ENCODE measurements around the gene CIAPIN1.

Gene CIAPIN1

GRCh38 chr16:57392694-57393093 is 54.5 kb downstream of the CIAPIN1 start:
- DNase-seq (ENCODE audit: insufficient read length, low spot score): no peak
- TF ChIP-seq, protein P1, sequence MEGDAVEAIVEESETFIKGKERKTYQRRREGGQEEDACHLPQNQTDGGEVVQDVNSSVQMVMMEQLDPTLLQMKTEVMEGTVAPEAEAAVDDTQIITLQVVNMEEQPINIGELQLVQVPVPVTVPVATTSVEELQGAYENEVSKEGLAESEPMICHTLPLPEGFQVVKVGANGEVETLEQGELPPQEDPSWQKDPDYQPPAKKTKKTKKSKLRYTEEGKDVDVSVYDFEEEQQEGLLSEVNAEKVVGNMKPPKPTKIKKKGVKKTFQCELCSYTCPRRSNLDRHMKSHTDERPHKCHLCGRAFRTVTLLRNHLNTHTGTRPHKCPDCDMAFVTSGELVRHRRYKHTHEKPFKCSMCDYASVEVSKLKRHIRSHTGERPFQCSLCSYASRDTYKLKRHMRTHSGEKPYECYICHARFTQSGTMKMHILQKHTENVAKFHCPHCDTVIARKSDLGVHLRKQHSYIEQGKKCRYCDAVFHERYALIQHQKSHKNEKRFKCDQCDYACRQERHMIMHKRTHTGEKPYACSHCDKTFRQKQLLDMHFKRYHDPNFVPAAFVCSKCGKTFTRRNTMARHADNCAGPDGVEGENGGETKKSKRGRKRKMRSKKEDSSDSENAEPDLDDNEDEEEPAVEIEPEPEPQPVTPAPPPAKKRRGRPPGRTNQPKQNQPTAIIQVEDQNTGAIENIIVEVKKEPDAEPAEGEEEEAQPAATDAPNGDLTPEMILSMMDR (IDR thresholded peaks at IDR 0.05; ENCODE audit: insufficient read depth, missing control alignments): no peak
- FAIRE-seq: no peak

DNA sequence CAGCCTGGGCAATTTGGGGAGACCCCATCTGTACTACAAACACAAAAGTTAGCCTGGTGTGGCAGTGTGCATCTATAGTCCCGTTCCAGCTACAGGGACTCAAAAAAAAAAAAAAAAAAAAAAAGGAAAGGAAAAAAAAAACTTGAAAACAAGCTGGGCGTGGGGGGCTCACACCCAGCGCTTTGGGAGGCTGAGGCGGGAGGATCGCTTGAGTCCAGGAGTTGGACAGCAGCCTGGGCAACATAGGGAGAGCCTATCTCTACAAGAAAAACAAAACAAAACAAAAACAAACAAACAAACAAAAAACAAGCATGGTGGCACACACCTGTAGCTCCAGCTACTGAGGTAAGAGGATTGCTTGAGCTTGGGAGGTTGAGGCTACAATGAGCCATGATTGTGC is 55.5 kb downstream of the CIAPIN1 start:
- no peak for DNase-seq (ENCODE audit: insufficient read length, low spot score)
- TF ChIP-seq, protein P1 (IDR thresholded peaks at IDR 0.05; ENCODE audit: insufficient read depth, missing control alignments): no peak
- no peak for FAIRE-seq

DNA sequence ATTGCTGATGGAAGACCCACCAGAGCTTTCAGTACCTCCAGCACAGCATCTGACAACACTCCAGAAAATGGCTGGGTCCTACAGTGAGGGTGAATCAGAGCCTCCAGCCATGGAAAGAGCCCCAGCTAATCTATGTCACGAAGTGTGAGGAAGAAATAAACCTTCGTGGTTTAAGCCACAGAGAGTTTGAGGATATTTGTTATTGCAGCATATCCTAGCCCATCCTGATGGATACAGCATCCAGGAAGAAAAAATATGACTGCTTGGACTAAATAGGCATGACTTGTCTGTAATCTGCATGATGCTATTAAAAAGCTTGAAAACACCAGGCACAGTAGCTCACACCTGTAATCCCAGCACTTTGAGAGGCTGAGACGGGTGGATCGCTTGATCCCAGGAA is 55.9 kb downstream of the CIAPIN1 start:
- TF ChIP-seq, protein P1 (IDR thresholded peaks at IDR 0.05; ENCODE audit: insufficient read depth, missing control alignments): no peak
- FAIRE-seq: no peak

GRCh38 chr16:57390636-57391295 is 56.4 kb downstream of the CIAPIN1 start:
- no peak for DNase-seq (ENCODE audit: insufficient read length, low spot score)
- no peak for FAIRE-seq
- TF ChIP-seq, protein P1 (IDR thresholded peaks at IDR 0.05; ENCODE audit: insufficient read depth, missing control alignments): no peak

More for the DNA sequence above, 55.9 kb downstream of the CIAPIN1 start:
- no peak for DNase-seq (ENCODE audit: insufficient read length, low spot score)

DNA sequence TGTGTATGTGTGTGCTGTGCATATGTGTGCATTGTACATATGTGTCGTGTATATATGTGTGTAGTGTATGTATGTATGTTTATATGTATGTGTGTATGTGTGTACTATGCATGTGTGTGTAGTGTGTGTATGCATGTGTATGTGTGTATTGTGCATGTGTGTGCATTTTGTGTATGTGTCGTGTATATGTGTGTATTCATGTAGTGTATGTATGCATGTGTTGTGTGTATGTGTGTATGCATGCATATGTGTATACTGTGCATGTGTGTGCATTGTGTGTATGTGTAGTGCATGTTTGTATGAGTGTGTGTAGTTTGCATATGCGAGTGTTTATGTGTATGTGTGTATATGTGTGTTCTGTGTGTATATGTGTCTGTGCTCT is 58.1 kb downstream of the CIAPIN1 start:
- TF ChIP-seq, protein P1 (IDR thresholded peaks at IDR 0.05; ENCODE audit: insufficient read depth, missing control alignments): no peak
- no peak for FAIRE-seq
- DNase-seq (ENCODE audit: insufficient read length, low spot score): no peak

DNA sequence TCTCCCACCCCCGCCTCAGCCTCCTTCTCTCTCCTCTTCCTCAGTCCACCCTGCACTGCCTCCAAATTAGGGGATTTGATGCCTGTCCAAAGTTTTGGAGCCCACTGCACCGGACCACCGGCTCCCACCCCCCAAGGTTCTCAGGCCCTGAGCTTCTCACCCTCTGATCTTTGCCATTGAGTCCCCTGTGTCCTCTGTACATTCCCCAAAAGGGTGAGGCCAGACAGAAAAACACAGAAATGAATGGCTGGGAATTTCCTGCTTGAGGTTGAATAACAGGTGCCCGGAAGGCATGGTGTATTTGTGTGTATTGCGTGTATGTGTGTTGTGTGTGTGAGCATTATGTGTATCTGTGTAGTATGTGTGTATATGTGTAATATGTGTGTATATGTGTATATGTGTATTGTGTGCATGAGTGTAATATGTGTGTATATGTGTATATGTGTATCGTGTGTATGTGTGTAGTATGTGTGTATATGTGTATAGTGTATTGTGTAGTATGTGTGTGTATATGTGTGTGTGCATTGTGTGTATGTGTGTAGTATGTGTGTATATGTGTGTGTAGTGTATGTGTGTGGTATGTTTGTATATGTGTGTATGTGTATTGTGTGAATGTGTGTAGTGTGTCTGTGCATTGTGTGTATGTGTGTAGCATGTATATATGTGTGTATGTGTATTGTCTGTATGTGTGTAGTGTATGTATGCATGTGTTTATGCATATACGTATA is 58.7 kb downstream of the CIAPIN1 start:
- TF ChIP-seq, protein P1 (IDR thresholded peaks at IDR 0.05; ENCODE audit: insufficient read depth, missing control alignments): no peak
- FAIRE-seq (no peak), DNase-seq (ENCODE audit: insufficient read length, low spot score) (no peak)
